CD14-positive monocyte (primary cell): ENCODE measurements around the gene ANKRD33. TPM values are rescaled to one million over a fixed set of nuclear protein-coding genes. Genes with fewer than 3 reads are reported as not detected.

Source experiments
- DNase-seq, 3 donors: peaks; one replicate each; pipeline ENCODE4 v3.0.0-alpha.2; 2011 to 2022
- H2AFZ ChIP-seq: 2 replicates; pipeline ENCODE4 v1.6.0; 2012; ENCODE audit warnings: mild to moderate bottlenecking, low read depth, low read length, inconsistent platforms; ENCODE audit not compliant: insufficient read depth, poor library complexity, severe bottlenecking
- H3K27ac ChIP-seq, 2 donors: 1 replicate in 1 of 2; 2 replicates in 1 of 2; pipeline ENCODE4 v1.5.1; 2012 to 2013; ENCODE audit warnings: low read length in 2 of 2, control low read depth in 1 of 2, inconsistent platforms in 1 of 2, low read depth in 1 of 2, mild to moderate bottlenecking in 1 of 2
- H3K27me3 ChIP-seq, 2 donors: one replicate each; pipeline versions ENCODE4 v1.6.0 to v1.6.1; 2011 to 2013; ENCODE audit warnings: low read length in 2 of 2; ENCODE audit not compliant: control insufficient read depth in 2 of 2, insufficient read depth in 2 of 2
- H3K36me3 ChIP-seq, 2 donors: replicated peaks in 1 of 2; 1 replicate in 1 of 2; 2 replicates in 1 of 2; pipeline versions ENCODE4 v1.5.1 to v1.6.1; 2012 to 2013; ENCODE audit warnings: low read length in 2 of 2, control low read depth in 1 of 2, inconsistent platforms in 1 of 2, mild to moderate bottlenecking in 1 of 2; ENCODE audit not compliant: insufficient read depth in 2 of 2, control insufficient read depth in 1 of 2
- H3K4me1 ChIP-seq, 2 donors: 1 replicate in 1 of 2; 2 replicates in 1 of 2; pipeline versions ENCODE4 v1.5.1 to v1.6.1; 2012 to 2013; ENCODE audit warnings: low read length in 2 of 2, control low read depth in 1 of 2, inconsistent platforms in 1 of 2, mild to moderate bottlenecking in 1 of 2, moderate library complexity in 1 of 2; ENCODE audit not compliant: insufficient read depth in 2 of 2, control insufficient read depth in 1 of 2
- H3K4me2 ChIP-seq: replicated peaks from 2 replicates; pipeline ENCODE3; 2012; ENCODE audit warnings: low read length, moderate library complexity, mild to moderate bottlenecking; ENCODE audit not compliant: poor library complexity, severe bottlenecking; ENCODE audit errors: extremely low read depth
- H3K4me3 ChIP-seq, 3 experiments: fragments of 200-600 bp in 1 of 3; sonication (generic) in 1 of 3; replicated peaks in 1 of 3; 1 replicate in 2 of 3; 2 replicates in 1 of 3; pipeline ENCODE4 v1.5.1; 2011 to 2013; ENCODE audit warnings: low read length in 3 of 3, mild to moderate bottlenecking in 3 of 3, control low read depth in 2 of 3, low read depth in 2 of 3, inconsistent platforms in 1 of 3, moderate library complexity in 1 of 3
- H3K79me2 ChIP-seq: 2 replicates; pipeline ENCODE4 v1.6.0; 2012; ENCODE audit warnings: mild to moderate bottlenecking, control low read depth, inconsistent platforms, low read length, moderate library complexity; ENCODE audit not compliant: insufficient read depth
- H3K9ac ChIP-seq: 2 replicates; pipeline ENCODE4 v1.6.0; 2017; ENCODE audit warnings: low read length, mild to moderate bottlenecking; ENCODE audit not compliant: insufficient read depth, poor library complexity, severe bottlenecking
- H3K9me3 ChIP-seq, 2 donors: replicated peaks in 1 of 2; 1 replicate in 1 of 2; 2 replicates in 1 of 2; pipeline versions ENCODE4 v1.5.1 to v1.6.1; 2012 to 2013; ENCODE audit warnings: low read length in 2 of 2, control low read depth in 1 of 2; ENCODE audit not compliant: control insufficient read depth in 1 of 2, insufficient read depth in 1 of 2
- H4K20me1 ChIP-seq: 2 replicates; pipeline ENCODE4 v1.6.0; 2012; ENCODE audit warnings: mild to moderate bottlenecking, low read length, control low read depth, moderate library complexity; ENCODE audit not compliant: insufficient read depth
- H3K27ac Mint-ChIP-seq, 7 donors: one replicate each; pipeline ENCODE4 v1.8.0; 2020; ENCODE audit warnings: mild to moderate bottlenecking in 7 of 7, mixed read lengths in 7 of 7, moderate library complexity in 6 of 7, inconsistent platforms in 2 of 7
- H3K27me3 Mint-ChIP-seq, 3 donors: one replicate each; pipeline ENCODE4 v1.8.0; 2021 to 2022; ENCODE audit warnings: low read depth in 3 of 3, mild to moderate bottlenecking in 3 of 3, mixed read lengths in 3 of 3, moderate library complexity in 3 of 3, inconsistent platforms in 1 of 3
- H3K36me3 Mint-ChIP-seq, 2 donors: one replicate each; pipeline ENCODE4 v1.8.0; 2020; ENCODE audit warnings: mixed read lengths in 2 of 2, inconsistent platforms in 1 of 2, mild to moderate bottlenecking in 1 of 2
- H3K4me1 Mint-ChIP-seq: one replicate; pipeline ENCODE4 v1.8.0; 2020; ENCODE audit warnings: mild to moderate bottlenecking, mixed read lengths
- H3K4me3 Mint-ChIP-seq, 2 donors: one replicate each; pipeline ENCODE4 v1.8.0; 2020; ENCODE audit warnings: mild to moderate bottlenecking in 2 of 2, mixed read lengths in 2 of 2, moderate library complexity in 1 of 2
- H3K9me3 Mint-ChIP-seq, 7 donors: one replicate each; pipeline ENCODE4 v1.8.0; 2020 to 2022; ENCODE audit warnings: mixed read lengths in 7 of 7, mild to moderate bottlenecking in 6 of 7, moderate library complexity in 6 of 7, inconsistent platforms in 2 of 7
- WGBS: methylation state at CpG from one replicate; pipeline ENCODE4 v1.1.5; 2013; ENCODE audit warnings: missing lambda C conversion rate; ENCODE audit not compliant: insufficient coverage; 5-methylcytosine and 5-hydroxymethylcytosine counted together
- intact Hi-C, 2 donors: fragments of 100-400 bp; cut with micrococcal nuclease; formaldehyde crosslinking; loops; one replicate each; pipeline versions ENCODE4 v1.15.0 to v1.15.1; 2023
- polyA plus RNA-seq, 3 donors: library from polyadenylated mRNA; depleted of rRNA in 1 of 3; unstranded in 2 of 3; stranded (reverse) in 1 of 3; fragments of 300-500 nt in 2 of 3; fragments of >200 nt in 1 of 3; fragmentation: Illumina TruSeq in 2 of 3; gene quantifications; 1 replicate in 2 of 3; 2 replicates in 1 of 3; pipeline ENCODE4 v1.2.3, GENCODE V29; 2012 to 2021
- TF ChIP-seq, protein P1 (sequence below): fragments of 200-600 bp; IDR thresholded peaks from one replicate; pipeline ENCODE4 v1.8.0; 2022; ENCODE audit warnings: antibody characterized with exemption, mild to moderate bottlenecking

The ANKRD33 gene
- polyA plus RNA-seq, 3 donors, result 0.07 TPM; not detected in 2

DNA sequence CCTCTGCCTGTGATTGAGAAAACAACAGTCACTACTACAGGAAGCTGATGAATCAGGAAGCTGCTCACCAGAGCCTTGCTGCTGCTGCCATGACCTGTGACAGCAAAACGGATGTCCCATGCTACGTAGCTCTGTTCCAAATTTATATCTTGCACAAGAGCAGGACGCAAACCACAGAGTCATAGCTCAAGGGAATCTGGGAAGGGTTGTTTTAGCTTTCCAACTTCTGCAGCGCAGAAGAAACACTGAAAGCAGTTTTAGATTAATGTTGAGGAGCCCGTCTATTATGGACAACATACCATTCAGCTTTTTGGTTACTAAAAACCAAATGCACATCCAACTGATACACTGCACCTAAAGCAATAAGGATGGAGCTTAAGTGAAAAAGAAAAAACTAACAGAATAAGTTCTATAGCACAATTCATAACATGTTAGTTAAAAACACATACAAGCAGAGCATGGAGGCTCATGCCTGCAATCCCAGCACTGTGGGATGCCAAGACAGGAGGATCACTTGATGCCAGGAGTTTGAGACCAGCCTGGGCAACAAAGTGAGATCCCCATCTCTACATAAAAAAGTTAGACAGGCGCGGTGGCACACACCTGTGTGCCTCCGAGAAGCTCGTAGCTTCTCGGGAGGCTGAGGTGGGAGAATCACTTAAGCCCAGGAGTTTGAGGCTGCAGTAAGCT is 1.7 kb upstream of the ANKRD33 start:
- intact Hi-C loops, result loop anchor here in 1 of 2 donors (2.0 to 10.0 kb wide), 3 partner anchors 36 to 309 kb away; partner anchors contain the start of gene KRT80
- no peaks in the 10 kb centered on the region for H4K20me1 ChIP-seq
- WGBS, result 0% methylated on average over 1 of the region's 10 CpGs
- H3K36me3 Mint-ChIP-seq, result peaks cover 0 to 3% of the 10 kb centered on the region in 2 donors
- H3K27me3 ChIP-seq, result no peaks in the 10 kb centered on the region
- no peaks in the 10 kb centered on the region for H3K9me3 ChIP-seq
- H3K9ac ChIP-seq, result no peak overlapping the region
- no peaks in the 10 kb centered on the region for H3K79me2 ChIP-seq
- no peak overlapping the region for H2AFZ ChIP-seq
- H3K4me1 ChIP-seq, result peaks cover 55 to 70% of the 10 kb centered on the region in 2 donors
- H3K27ac Mint-ChIP-seq, result peak overlapping the region; percentile 89 to 94 (median 91)
- no peaks in the 10 kb centered on the region for H3K36me3 ChIP-seq
- DNase-seq, result peak; percentile 91 to 99 (median 99)
- peaks cover 69% of the 10 kb centered on the region for H3K4me1 Mint-ChIP-seq
- H3K4me2 ChIP-seq, result peak overlapping the region; percentile 64
- TF ChIP-seq, protein P1, sequence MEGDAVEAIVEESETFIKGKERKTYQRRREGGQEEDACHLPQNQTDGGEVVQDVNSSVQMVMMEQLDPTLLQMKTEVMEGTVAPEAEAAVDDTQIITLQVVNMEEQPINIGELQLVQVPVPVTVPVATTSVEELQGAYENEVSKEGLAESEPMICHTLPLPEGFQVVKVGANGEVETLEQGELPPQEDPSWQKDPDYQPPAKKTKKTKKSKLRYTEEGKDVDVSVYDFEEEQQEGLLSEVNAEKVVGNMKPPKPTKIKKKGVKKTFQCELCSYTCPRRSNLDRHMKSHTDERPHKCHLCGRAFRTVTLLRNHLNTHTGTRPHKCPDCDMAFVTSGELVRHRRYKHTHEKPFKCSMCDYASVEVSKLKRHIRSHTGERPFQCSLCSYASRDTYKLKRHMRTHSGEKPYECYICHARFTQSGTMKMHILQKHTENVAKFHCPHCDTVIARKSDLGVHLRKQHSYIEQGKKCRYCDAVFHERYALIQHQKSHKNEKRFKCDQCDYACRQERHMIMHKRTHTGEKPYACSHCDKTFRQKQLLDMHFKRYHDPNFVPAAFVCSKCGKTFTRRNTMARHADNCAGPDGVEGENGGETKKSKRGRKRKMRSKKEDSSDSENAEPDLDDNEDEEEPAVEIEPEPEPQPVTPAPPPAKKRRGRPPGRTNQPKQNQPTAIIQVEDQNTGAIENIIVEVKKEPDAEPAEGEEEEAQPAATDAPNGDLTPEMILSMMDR, result no peak
- H3K9me3 Mint-ChIP-seq, result peaks cover 0 to 6% (median 3%) of the 10 kb centered on the region in 7 donors
- peaks cover 0 to 4% (median 2%) of the 10 kb centered on the region in 3 donors for H3K27me3 Mint-ChIP-seq
- peak overlapping the region; percentile 37 to 62 for H3K4me3 Mint-ChIP-seq
- peak overlapping the region in 1 of 3 experiments; percentile 33 for H3K4me3 ChIP-seq
- H3K27ac ChIP-seq, result peak overlapping the region; percentile 53 to 59

- no peak overlapping the region for H3K4me3 ChIP-seq
- WGBS, result 78% methylated on average over 10 of the region's 15 CpGs
- peaks cover 37 to 48% of the 10 kb centered on the region in 2 donors for H3K4me1 ChIP-seq
- H3K79me2 ChIP-seq, result no peaks in the 10 kb centered on the region
- Mint-ChIP-seq H3K36me3 (peaks cover 0 to 3% of the 10 kb centered on the region in 2 donors), H3K27me3 (peaks cover 0 to 4% (median 2%) of the 10 kb centered on the region in 3 donors), H3K27ac (peak overlapping the region in 6 of 7 donors; percentile 3 to 85 (median 46)), H3K4me1 (peaks cover 52% of the 10 kb centered on the region), H3K4me3 (peak overlapping the region in 1 of 2 donors; percentile 65), H3K9me3 (peaks cover 0 to 6% (median 1%) of the 10 kb centered on the region in 7 donors)
- no peaks in the 10 kb centered on the region for H4K20me1 ChIP-seq
- H3K4me2 ChIP-seq, result peak overlapping the region; percentile 37
- DNase-seq, result no peak
- TF ChIP-seq, protein P1, result no peak
- H3K9ac ChIP-seq, result no peak overlapping the region
- no peaks in the 10 kb centered on the region for H3K27me3 ChIP-seq
- no peak overlapping the region for H3K27ac ChIP-seq
- no peaks in the 10 kb centered on the region for H3K9me3 ChIP-seq
- H2AFZ ChIP-seq, result no peak overlapping the region
- H3K36me3 ChIP-seq, result no peaks in the 10 kb centered on the region
- intact Hi-C loops, result loop anchor here in 1 of 2 donors (5.0 to 10.0 kb wide), 2 partner anchors 34 to 306 kb away; partner anchors contain the start of gene KRT80
Measured at GRCh38 chr12:51888316-51889215, 663 bp downstream of the ANKRD33 start.
